NCI-H345 treated with DMSO at 0.1 percent for 48 hours (cell line): ENCODE data around the gene FAF1.

ENCODE experiments used
- DNase-seq: peaks from one replicate; lab custom pipeline; 2025; ENCODE audit not compliant: unreplicated experiment; lab: John Stamatoyannopoulos, UW

FAF1 gene

DNA sequence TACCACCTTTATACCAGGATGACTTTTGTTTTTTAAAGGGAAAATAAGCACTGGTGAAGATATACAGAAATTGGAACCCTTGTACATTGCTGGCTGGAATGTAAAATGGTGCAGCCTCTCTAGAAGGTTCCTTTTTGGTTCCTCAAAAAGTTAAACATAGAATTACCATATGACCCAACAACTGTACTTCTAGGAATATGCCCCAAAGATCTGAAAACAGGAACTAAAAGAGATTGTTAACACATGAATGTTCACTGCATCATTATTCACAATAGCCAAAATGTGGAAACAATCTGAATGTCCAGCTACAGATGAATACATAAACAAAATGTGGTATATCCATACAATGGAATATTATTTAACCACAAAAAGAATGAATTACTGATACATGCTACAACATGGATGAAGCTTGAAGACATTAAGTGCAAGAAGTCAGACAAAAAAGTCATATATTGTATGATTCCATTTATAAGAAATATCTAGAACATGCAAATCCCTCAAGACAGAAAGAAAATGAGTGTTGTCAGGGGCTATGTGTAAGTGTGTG lies 452.0 kb downstream of the FAF1 start:
- DNase-seq, result no peak

DNA sequence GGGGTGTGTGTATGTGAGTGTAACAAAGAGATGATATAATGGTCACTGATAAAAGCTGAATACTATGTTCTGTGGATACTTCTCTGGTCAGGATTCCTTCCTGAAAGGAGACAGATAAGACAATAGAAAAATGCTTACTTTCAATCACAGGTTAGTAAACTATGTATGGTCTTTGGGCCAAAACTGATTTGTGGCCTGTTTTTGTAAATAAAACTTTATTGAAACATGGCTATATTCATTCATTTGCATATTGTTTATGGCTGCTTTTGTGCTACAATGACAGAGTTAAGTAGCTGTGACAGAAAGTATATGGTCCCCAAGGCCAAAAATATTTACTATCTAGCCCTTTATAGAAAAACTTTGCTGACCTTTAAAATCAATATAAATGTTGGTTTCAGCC lies 454.6 kb downstream of the FAF1 start:
- no peak for DNase-seq

DNA sequence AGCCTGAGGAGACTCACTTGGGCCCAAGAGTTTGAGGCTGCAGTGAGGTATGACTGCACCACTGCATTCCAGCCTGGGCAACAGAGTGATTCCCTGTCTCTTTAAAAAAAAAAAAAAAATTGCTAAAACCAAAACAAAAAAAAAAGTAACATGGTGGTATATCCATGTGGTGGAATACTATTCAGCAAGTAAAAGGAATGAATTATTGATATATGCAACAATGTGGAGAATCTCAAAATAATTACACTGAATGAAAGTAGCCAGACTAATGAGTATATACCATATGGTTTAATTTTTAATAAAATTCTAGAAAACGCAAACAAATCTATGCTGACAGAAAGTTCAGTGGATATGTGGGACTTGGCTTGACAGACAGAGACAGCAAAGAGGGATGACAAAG lies 456.6 kb downstream of the FAF1 start:
- DNase-seq, result no peak

DNA sequence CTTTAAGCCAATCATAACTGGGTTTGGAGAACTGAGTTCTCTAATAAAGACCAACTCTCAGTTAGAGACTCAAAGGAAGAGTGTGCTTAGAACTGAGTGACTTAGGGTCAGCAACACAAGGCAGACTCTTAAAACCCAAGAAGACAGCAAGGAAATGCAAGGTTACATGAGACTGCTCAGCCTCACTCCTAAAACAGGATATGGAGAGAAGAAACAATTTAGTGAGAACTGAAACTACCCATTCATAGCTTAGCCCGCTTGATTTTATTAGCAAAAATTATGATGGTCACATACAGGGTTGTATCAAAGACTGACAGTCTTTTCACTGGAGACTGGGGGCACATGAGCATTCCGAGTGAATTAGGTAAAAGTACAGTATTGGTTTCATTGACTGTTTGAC lies 457.9 kb downstream of the FAF1 start:
- DNase-seq, result no peak

DNA sequence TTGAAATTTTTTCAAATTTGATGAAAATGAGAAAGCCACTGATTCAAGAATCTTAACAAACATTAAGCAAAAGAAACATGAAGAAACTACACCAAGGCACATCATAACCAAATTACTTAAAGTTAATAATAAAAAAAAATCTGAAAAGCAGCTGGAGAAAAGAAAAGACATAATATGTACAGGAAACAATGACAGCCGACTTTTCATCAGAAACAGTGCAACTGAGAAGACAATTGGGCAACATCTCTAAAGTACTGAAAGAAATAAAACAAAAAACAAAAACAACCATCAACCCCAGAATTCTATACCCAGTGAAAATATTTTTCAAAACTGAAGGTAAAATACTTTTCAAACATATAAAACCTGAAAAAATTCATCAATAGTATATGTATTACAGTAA lies 463.1 kb downstream of the FAF1 start:
- no peak for DNase-seq

DNA sequence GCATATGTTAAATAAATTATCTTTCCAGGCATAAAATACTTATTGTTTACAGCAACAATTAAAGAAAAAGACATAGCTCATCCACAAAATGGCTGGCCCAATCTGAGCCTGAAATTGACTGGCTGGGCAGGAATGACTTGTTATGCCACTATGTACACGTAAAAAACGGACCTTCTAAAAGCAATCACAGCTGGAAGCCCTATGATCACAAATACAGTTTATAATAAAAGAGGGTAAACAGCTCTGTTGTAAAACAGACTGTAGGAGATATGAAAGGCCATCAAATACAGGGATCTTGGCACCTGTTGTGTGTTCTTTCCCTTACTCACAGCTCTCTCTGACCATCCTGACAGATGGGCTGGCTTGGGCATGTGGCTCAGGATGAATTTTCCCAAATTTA lies 466.4 kb downstream of the FAF1 start:
- peak; percentile 35 for DNase-seq

DNA sequence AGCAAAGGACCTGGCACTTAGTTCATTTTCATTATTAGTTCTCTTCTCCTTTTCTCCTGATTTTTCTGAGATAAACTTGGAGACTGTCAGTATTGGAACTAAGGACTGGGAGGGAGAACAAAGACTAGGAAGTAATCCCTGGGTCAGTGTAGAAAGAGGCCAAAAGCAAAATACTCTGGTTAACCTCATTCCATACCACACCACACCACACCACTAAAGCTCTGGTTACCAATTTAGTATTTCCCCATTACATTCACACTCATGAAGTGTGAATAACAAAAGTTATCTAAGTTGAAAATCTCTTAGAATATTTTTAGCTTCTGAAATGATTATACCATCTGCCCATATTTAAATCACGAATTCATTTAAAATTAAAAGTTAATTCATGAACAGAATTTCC lies 467.9 kb downstream of the FAF1 start:
- no peak for DNase-seq

DNA sequence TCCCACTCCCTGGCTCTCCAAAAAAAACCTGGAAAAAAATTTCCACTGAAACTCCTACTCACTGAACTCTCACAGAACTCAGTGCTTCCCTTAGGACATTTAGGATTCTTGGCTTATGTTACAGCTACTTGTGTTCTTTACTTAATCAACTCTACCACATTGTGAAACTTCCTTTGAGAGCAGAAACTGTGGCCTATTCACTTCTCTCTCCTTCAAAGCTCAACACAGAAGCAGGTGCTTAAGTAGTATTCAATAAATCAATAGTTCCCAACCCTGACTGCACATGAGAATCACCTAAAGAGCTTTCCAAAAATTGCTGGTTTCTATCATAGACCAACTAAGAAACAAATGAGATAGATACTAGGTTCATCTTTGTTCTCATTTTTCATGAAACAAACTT lies 468.9 kb downstream of the FAF1 start:
- DNase-seq, result no peak

DNA sequence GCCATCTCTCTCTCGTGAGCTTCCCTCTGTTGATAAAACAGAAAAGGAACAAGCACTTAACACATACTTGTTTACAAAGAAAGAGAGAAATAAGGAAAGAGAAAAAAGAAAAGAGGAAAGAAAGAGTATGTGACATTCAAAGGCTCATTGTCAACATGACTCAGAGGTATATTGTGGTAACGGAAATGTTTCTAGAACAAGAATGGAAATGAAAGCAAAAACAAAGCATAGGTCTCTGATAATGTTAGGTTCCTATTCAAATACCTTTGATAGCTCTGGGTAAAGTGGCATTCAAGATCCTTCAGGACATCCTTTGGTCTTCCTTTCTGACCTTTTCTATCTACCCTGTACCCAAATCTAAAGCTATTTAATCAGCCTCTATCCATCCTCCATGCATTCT lies 469.4 kb downstream of the FAF1 start:
- no peak for DNase-seq

DNA sequence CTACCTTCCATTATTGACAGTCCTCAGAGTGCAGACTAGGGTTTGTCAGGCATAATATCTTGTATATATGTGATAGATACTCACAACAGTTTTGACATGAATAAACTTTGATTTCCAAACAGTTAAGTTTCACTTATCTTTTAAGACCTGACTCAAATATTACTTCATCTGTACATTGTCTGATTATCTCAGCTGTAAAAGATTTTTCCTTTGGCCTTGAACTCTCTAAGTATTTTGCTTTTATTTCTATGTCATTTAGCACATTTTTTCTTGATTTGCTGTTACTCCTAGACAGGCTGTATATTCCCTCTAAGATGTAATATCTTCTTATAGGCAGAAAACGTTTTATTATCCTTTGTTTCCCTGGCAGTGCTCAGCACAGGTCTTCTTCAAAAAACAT lies 471.2 kb downstream of the FAF1 start:
- DNase-seq, result no peak

DNA sequence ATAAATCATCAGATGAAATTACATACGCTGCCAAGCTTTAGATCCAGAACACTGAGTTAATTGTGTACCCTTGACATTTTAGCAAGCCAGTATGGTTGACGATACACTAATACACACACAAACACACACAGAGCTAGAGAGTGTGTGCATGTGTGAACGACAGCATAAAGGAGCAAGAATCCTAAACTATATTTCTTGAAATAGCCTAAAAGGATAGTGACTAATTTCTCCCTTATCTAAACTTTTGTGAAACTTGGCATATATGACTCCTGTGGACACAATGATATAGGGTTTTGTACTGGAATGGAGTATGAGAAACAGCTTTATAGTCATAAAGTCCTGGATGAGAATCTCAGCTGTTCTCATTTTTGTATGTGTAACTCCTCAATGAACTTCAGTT lies 471.7 kb downstream of the FAF1 start:
- no peak for DNase-seq

DNA sequence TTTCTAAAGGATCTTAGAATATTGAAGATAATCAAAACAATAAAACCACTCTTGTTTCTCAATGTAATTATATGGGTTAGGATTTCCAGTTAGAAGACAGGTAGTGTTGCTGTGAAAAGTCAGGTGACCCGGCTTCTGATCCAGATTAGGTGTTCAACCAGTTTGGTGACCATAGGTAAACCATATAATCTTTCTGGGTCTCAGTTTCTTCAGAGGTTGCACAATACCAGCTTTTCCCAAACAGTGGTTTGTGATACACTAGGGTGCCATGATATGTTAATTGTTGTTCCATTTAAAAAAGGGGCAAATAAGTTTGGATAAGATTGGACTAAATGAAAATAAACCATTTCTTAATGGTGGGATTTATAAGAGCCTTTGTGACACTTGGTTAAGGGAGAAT lies 472.3 kb downstream of the FAF1 start:
- no peak for DNase-seq

DNA sequence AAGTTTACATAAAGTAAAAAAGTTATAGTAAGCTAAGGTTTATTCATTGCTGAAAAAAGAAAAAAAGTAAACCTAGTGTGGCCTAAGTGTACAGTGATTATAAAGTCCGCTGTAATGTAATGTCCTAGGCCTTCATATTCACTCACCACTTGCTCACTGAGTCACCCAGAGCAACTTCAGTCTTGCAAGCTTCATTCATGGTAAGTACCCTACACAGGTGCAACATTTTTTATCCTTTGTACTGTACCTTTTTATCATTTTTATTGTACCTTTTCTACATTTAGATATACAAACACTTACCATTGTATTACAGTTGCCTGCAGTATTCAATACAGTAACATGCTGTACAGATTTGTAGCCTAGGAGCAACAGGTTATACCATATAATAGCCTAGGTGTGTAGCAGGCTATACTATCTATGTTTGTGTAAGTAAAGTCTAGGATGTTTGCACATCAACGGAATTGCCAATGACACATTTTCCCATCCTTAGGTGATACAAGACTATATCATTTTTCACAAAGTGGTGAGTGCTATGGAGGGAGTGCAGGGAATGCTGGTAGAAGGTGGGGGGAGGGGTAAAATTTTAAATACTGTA lies 478.8 kb downstream of the FAF1 start:
- peak; percentile 13 for DNase-seq

DNA sequence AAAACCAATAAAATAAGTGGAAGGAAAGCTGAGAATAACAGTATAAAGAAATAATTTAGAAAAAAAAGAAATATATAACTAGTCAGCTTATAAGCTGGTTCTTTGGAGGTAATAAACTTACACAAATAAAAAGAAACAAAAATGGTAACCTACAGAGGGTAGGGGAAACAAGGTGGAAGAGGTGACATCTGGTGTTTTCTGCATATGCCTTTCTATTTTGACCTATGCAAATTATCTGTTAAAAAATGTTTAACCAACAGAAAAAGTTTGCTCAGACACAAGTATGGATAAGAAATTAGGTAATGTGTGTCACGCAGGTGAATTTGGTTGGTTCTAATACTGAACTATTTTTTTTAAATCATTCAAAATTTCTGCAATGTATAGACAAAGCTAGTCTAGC lies 483.3 kb downstream of the FAF1 start:
- no peak for DNase-seq

DNA sequence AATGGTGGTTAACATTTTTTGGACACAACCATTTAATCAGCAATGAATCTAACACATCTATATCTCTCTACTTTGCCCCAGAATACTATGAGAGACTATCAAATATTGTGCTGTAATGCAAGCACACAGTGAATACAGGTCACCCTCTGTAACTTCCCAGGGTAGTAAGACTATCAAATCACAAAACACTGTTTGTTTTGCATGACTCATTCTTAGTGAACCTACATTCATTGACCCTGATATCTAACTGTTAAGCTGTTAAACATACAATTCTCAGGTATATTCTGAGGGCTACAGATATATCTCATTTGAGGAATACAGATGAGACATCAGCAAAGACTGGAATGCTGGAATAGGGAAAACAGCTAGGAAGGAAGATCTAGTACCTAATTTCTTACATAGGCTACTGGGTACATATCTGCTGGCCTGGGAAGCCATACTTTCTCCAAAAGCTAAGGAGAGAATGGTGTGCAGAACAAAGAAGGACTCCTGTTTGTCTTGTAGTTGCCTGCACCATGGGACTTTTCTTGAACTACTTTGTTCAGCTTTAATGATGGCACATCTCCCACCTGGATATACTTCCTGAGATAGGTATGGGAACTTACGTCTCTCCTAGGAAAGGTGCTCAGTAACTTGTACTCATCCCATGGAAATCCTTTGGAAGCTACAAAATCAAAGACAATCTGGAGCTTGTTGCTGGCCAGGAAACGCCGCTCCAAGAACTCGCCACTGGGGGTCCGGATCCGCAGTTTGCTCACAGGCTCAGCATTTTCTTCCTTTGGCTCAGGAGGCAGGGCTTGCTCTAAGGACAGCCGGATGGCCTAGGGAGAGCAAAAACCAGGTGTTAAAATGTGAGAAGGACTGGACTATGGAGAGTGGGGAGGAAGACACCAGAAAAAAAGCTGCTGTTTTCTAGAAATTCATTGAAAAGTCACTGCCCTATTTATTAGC lies 484.9 kb downstream of the FAF1 start:
- DNase-seq, result no peak

DNA sequence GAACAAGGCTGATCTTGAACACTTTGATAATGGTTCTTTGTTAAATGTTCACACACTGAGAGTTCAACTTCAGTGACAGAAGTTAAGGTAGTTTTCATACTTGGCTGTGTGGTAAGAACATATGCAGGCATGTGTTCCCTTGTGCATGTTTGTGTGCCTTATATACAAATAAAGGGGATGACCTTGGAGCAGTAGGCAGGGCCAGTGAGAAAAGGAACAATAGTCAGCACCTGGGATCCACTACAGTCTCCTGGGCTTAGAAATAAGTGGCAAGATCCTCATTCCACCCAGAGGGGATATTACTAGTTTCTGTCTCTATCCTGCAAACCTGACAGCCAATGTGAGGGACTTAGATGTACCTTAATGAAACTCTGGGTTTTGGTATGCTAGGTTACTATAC lies 486.6 kb downstream of the FAF1 start:
- no peak for DNase-seq

DNA sequence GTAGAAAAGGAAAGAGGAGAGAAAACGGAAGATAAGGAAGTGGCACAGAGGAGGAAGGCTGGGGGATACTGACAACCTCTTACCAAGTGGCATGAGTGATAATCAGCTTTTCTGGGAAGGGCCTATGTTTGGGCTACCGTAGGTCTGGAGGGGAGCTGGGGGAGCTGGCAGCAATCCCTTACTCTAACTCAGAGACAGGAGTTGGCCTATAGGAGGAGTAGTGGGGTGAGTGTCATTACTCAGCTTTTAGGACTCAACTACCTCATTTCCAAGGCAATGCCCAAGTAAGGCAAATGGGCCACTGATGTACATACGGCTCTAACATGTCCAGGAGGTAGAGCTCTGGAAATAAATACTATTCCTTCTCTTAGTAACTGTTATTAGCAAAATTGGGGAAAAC lies 488.1 kb downstream of the FAF1 start:
- DNase-seq, result no peak

DNA sequence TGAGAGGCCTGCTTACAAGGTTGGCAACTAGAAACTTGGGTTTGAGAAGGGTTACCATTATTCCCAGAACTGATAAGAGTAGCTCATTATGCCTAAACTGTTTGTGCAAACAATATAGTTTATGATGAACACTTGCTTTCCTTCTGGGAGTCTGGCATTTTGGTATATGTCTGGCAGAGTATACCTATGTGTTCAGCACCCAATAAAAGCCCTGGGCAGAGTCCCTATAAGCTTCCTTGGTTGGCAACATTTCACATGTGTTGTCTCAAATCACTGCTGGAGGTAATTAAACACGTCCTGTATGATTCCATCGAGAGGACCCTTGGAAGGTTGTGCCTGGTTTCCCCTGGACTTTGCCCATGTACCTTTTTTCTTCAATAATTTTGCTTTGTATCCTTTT lies 497.1 kb downstream of the FAF1 start:
- DNase-seq, result no peak

DNA sequence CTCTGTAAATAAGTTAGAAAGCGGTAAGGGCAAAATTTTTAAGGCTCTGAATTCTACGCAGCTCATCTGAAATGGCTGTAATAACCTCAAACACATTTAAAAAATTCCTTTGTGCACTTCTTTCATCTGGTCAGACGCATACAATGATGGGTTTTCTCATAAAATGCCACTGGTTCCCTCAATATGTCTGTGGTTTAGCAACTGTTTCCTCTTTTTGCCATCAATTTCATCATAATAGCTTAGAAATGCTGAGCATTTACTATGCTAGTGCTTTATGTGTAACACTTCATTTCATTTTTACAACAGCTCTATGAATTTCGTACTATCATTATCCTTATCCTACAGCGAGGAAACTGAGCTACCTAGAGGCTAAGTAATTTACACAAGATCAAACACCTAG lies 501.6 kb downstream of the FAF1 start:
- DNase-seq, result no peak

DNA sequence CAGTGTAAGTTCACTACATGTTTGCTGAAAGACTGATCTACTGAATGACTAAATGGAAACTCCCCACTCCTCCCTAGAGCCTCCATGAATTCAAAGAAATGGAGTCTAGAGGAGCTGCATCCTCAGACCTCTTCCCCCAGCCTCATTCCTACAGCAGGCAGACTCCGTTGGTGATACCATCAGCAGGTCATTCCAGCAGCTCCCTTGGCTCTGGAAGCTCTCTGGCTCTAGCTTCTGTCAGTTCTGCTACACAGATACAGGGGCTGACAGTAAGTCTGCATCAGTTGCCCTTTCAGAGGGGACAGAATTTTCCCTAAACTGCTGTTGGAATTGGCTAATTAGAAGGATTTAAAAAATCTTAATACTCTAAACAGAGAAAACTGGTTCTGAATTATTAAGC lies 505.2 kb downstream of the FAF1 start:
- DNase-seq, result no peak

DNA sequence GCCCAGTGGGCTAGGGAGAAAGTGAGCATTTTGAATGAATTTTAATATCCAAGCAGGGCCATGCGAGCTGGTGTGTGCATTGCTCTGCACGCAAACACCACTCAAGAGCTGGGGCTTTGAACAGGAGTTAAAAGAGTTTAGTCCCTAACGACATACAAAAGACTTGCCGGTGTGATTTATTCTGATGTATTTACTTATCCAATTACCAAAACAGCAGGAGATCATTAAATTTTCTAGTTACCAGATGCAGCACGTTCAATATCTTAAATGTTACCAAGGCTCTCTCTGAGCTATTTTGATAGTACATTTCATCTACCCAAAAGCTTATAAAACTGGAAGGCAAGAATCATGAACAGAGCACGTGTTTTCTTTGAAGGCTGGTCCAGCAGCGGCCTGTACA lies 506.8 kb downstream of the FAF1 start:
- DNase-seq, result peak; percentile 73

DNA sequence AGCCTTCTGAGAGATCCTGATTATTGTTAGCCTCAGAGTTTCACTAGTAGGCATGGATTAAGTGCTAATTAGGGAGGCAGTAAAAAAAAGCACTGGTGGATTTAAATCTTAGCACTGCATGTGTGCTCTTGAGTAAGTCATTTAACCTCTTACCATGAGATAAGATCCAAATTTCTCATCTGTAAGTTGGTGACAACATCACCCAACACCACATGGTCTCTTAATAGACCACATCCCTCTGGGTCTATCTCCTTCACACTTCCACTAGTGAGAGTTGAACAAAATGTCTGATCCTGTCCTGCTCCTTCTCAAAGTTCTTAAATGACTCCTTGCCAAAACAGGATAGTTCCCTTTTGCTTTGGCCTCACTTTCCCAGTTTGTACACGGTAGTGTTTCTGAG lies 507.4 kb downstream of the FAF1 start:
- no peak for DNase-seq
